ENCODE measurements around the gene PHETA2.
"Not testable (repeated sequence)": the region's sequence is repeated elsewhere in the genome, so short reads cannot be mapped to it uniquely, and the experiment has no call there.

Gene PHETA2

GRCh38 chr22:42069801-42070516 is 4.1 kb upstream of the PHETA2 start:
- no peak for DNase-seq (ENCODE audit: low read depth in 2 of 3, low spot score in 1 of 3)

GRCh38 chr22:42070517-42071422 is 3.3 kb upstream of the PHETA2 start, which contains the start of gene NAGA:
NAGA (minus strand) TSS chr22:42070812; CDS start chr22:42070297, 515 bp downstream.
- DNase-seq (ENCODE audit: low read depth in 2 of 3, low spot score in 1 of 3) = peak; percentile 85 to 96 (median 90)

GRCh38 chr22:42071508-42071907 is 2.5 kb upstream of the PHETA2 start:
- DNase-seq (ENCODE audit: low read depth in 2 of 3, low spot score in 1 of 3) = not testable (repeated sequence)

- DNase-seq (ENCODE audit: low read depth in 2 of 3, low spot score in 1 of 3) = no peak
Observed at GRCh38 chr22:42072606-42073330, 1.3 kb upstream of the PHETA2 start.

- DNase-seq (ENCODE audit: low read depth in 2 of 3, low spot score in 1 of 3) = no peak
Observed at GRCh38 chr22:42073621-42074041, 417 bp upstream of the PHETA2 start.

- DNase-seq (ENCODE audit: low read depth in 2 of 3, low spot score in 1 of 3) = no peak
Observed at GRCh38 chr22:42074846-42075676, 1.0 kb downstream of the PHETA2 start.

GRCh38 chr22:42076764-42077485 is 2.9 kb downstream of the PHETA2 start:
- DNase-seq (ENCODE audit: low read depth in 2 of 3, low spot score in 1 of 3) = no peak

- no peak for DNase-seq (ENCODE audit: low read depth in 2 of 3, low spot score in 1 of 3)
Observed at GRCh38 chr22:42077486-42078125, 3.6 kb downstream of the PHETA2 start.

- DNase-seq (ENCODE audit: low read depth in 2 of 3, low spot score in 1 of 3) = no peak
Observed at GRCh38 chr22:42078469-42079318, 4.6 kb downstream of the PHETA2 start.

- DNase-seq (ENCODE audit: low read depth in 2 of 3, low spot score in 1 of 3) = peak; percentile 95 to 99 (median 96)
Observed at GRCh38 chr22:42079319-42080251, 5.5 kb downstream of the PHETA2 start, which contains the start of gene SMDT1. SMDT1 (plus strand) TSS chr22:42079700; CDS start chr22:42079769, 69 bp downstream.

- DNase-seq (ENCODE audit: low read depth in 2 of 3, low spot score in 1 of 3) = no peak
Observed at GRCh38 chr22:42080287-42080686, 6.2 kb downstream of the PHETA2 start.

GRCh38 chr22:42083119-42083518 is 9.1 kb downstream of the PHETA2 start:
- DNase-seq (ENCODE audit: low read depth in 2 of 3, low spot score in 1 of 3) = no peak

- no peak for DNase-seq (ENCODE audit: low read depth in 2 of 3, low spot score in 1 of 3)
Observed at GRCh38 chr22:42084874-42085273, 10.8 kb downstream of the PHETA2 start.

- DNase-seq (ENCODE audit: low read depth in 2 of 3, low spot score in 1 of 3) = no peak
Observed at GRCh38 chr22:42086051-42086450, 12.0 kb downstream of the PHETA2 start.

GRCh38 chr22:42090596-42091454 is 16.8 kb downstream of the PHETA2 start, which contains the start of gene NDUFA6:
NDUFA6 (minus strand) TSS chr22:42090772; CDS start chr22:42090744, 28 bp downstream.
- peak; percentile 95 to 98 (median 98) for DNase-seq (ENCODE audit: low read depth in 2 of 3, low spot score in 1 of 3)

- DNase-seq (ENCODE audit: low read depth in 2 of 3, low spot score in 1 of 3) = no peak
Observed at GRCh38 chr22:42091455-42091782, 17.4 kb downstream of the PHETA2 start.

Measured in stimulated activated CD4-positive, alpha-beta T cell treated with anti-CD3 and anti-CD28 coated beads, Interleukin-12 subunit alpha, Interleukin-12 subunit beta, amount 100 ng/mL, for 48 hours (primary cell).